Loucy (cell line): ENCODE measurements around the gene EPB41L1.

Experiments used
- H2AFZ ChIP-seq: fragments of 200-600 bp; sonication (generic); 2 replicates; pipeline ENCODE4 v1.6.0; 2016; ENCODE audit warnings: antibody characterized with exemption, mild to moderate bottlenecking, low read length, moderate library complexity
- H3F3A ChIP-seq: fragments of 200-600 bp; 2 replicates; pipeline ENCODE4 v1.6.0; 2016; ENCODE audit warnings: antibody characterized with exemption, low read depth, mild to moderate bottlenecking
- H3K27me3 ChIP-seq: fragments of 200-600 bp; sonication (generic); 2 replicates; pipeline ENCODE4 v1.6.1; 2014; ENCODE audit warnings: low read length, mild to moderate bottlenecking; ENCODE audit not compliant: insufficient read depth, poor library complexity, severe bottlenecking
- H3K36me3 ChIP-seq: fragments of 200-600 bp; sonication (generic); 2 replicates; pipeline ENCODE4 v1.6.1; 2016; ENCODE audit warnings: low read length; ENCODE audit not compliant: insufficient read depth
- H3K4me1 ChIP-seq: fragments of 200-600 bp; sonication (generic); 2 replicates; pipeline ENCODE4 v1.5.1; 2014; ENCODE audit warnings: low read length, mild to moderate bottlenecking; ENCODE audit not compliant: insufficient read depth, poor library complexity, severe bottlenecking
- H3K4me2 ChIP-seq: fragments of 200-600 bp; sonication (generic); 2 replicates; pipeline ENCODE4 v1.6.0; 2014; ENCODE audit warnings: antibody characterized with exemption, low read length, low read depth, mild to moderate bottlenecking; ENCODE audit not compliant: poor library complexity, severe bottlenecking
- H3K4me3 ChIP-seq: fragments of 200-600 bp; sonication (generic); 2 replicates; pipeline ENCODE4 v1.5.1; 2014; ENCODE audit warnings: low read length, mild to moderate bottlenecking, mixed read lengths; ENCODE audit not compliant: poor library complexity, severe bottlenecking
- H3K79me2 ChIP-seq: fragments of 200-600 bp; sonication (generic); 2 replicates; pipeline ENCODE4 v1.6.1; 2014; ENCODE audit warnings: low read length; ENCODE audit not compliant: insufficient read depth
- H3K9ac ChIP-seq: fragments of 200-600 bp; sonication (generic); 2 replicates; pipeline ENCODE4 v1.6.0; 2014; ENCODE audit warnings: mild to moderate bottlenecking, low read depth, low read length, moderate library complexity; ENCODE audit not compliant: poor library complexity, severe bottlenecking
- H3K9me2 ChIP-seq: fragments of 200-600 bp; sonication (generic); replicated peaks from 2 replicates; pipeline ENCODE4 v1.6.1; 2016; ENCODE audit warnings: low read depth, low read length, mixed read lengths
- H3K9me3 ChIP-seq: fragments of 200-600 bp; sonication (generic); 2 replicates; pipeline ENCODE4 v1.6.1; 2014; ENCODE audit warnings: mild to moderate bottlenecking, antibody characterized with exemption, low read length, low read depth; ENCODE audit not compliant: insufficient read depth
- H4K20me1 ChIP-seq: fragments of 200-600 bp; sonication (generic); 2 replicates; pipeline ENCODE4 v1.6.0; 2014; ENCODE audit warnings: antibody characterized with exemption, low read length, mild to moderate bottlenecking; ENCODE audit not compliant: insufficient read depth, poor library complexity, severe bottlenecking
- CTCF ChIP-seq: fragments of 200-600 bp; sonication (generic); conservative IDR thresholded peaks from 2 replicates; pipeline ENCODE4 v1.5.1; 2014; ENCODE audit warnings: mild to moderate bottlenecking, antibody characterized with exemption, low read length
- EZH2phosphoT487 ChIP-seq: fragments of 200-600 bp; IDR thresholded peaks from 2 replicates; pipeline ENCODE4 v1.6.1; 2018; ENCODE audit warnings: antibody characterized with exemption, mild to moderate bottlenecking, moderate library complexity, borderline replicate concordance

The EPB41L1 gene

GRCh38 chr20:36277546-36277945 lies 123.0 kb downstream of the EPB41L1 start:
- H3K9ac ChIP-seq = no peak overlapping the region
- H2AFZ ChIP-seq = no peak overlapping the region
- no peaks in the 10 kb centered on the region for H3K9me2 ChIP-seq
- no peaks in the 10 kb centered on the region for H3K27me3 ChIP-seq
- TF ChIP-seq EZH2phosphoT487 = no peak
- no peak for TF ChIP-seq CTCF
- no peak overlapping the region for H3K4me2 ChIP-seq
- H3K4me3 ChIP-seq = no peak overlapping the region
- H3K4me1 ChIP-seq = no peaks in the 10 kb centered on the region
- no peaks in the 10 kb centered on the region for H3K9me3 ChIP-seq
- no peaks in the 10 kb centered on the region for H4K20me1 ChIP-seq
- H3F3A ChIP-seq = no peaks in the 10 kb centered on the region
- H3K36me3 ChIP-seq = no peaks in the 10 kb centered on the region
- no peaks in the 10 kb centered on the region for H3K79me2 ChIP-seq

- Histone ChIP-seq H3K9ac (no peak overlapping the region), H4K20me1 (no peaks in the 10 kb centered on the region), H3K79me2 (no peaks in the 10 kb centered on the region), H3K36me3 (no peaks in the 10 kb centered on the region), H3K4me1 (no peaks in the 10 kb centered on the region), H2AFZ (no peak overlapping the region), H3K9me3 (no peaks in the 10 kb centered on the region), H3K27me3 (no peaks in the 10 kb centered on the region), H3K4me2 (no peak overlapping the region), H3K9me2 (no peaks in the 10 kb centered on the region), H3F3A (no peaks in the 10 kb centered on the region), H3K4me3 (no peak overlapping the region)
- TF ChIP-seq CTCF (no peak), EZH2phosphoT487 (no peak)
Observed at GRCh38 chr20:36279362-36279761, 124.8 kb downstream of the EPB41L1 start.

DNA sequence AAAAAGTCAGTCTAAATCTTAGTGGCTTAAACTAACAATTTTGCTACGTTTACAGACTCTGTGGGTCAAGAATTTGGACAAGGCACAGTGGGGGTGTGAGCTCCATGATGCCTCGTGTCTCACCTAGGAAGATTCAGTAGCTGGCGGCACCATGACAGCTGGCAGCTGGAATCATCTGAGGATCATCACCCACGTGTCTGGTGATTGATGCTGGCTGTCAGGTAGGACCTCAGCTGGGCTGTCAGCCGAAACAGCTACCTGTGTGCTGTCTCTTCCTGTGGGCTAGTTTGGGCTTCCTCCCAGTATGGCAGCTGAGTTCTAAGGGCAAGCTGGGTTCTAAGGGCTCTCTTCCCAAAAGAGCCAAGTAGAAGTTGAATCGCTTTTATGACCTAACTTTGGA lies 125.2 kb downstream of the EPB41L1 start:
- Histone ChIP-seq H3K9me3 (no peaks in the 10 kb centered on the region), H3K27me3 (no peaks in the 10 kb centered on the region), H4K20me1 (no peaks in the 10 kb centered on the region), H3K36me3 (no peaks in the 10 kb centered on the region), H3K4me1 (no peaks in the 10 kb centered on the region), H3K9me2 (no peaks in the 10 kb centered on the region), H3K4me3 (no peak overlapping the region), H2AFZ (no peak overlapping the region), H3K4me2 (no peak overlapping the region), H3K79me2 (no peaks in the 10 kb centered on the region), H3F3A (no peaks in the 10 kb centered on the region), H3K9ac (no peak overlapping the region)
- TF ChIP-seq EZH2phosphoT487 = no peak
- TF ChIP-seq CTCF = no peak
